ENCODE measurements around the gene SARM1. TPM values are rescaled to one million over a fixed set of nuclear protein-coding genes. Genes with fewer than 3 reads are reported as not detected.

The SARM1 gene
- total RNA-seq, 6 experiments from 2014 or later: 2.8 to 5.1 (median 3.9) TPM

- H3K27ac ChIP-seq: peak overlapping the region in 1 of 3 donors; percentile 92
- 60% methylated on average over 1 of the region's 1 CpG for WGBS (ENCODE audit: insufficient coverage, low coverage, low lambda C conversion rate, missing lambda C conversion rate)
- H3K27me3 ChIP-seq: no peaks in the 10 kb centered on the region
- intact Hi-C loops (cut with DNase I): no loop called here
- ATAC-seq (no peak), DNase-seq (no peak)
- peak overlapping the region in 2 of 3 donors; percentile 88 to 92 for H3K4me3 ChIP-seq
- H3K36me3 ChIP-seq: peaks cover 0 to 30% (median 15%) of the 10 kb centered on the region in 4 donors
- H3K9me3 ChIP-seq: no peaks in the 10 kb centered on the region
- peaks cover 0 to 22% (median 2%) of the 10 kb centered on the region in 4 donors for H3K4me1 ChIP-seq
- no peak for TF ChIP-seq CTCF (IDR thresholded peaks at IDR 0.05)
- no peak for TF ChIP-seq POLR2A (IDR thresholded peaks at IDR 0.05)
Observed at GRCh38 chr17:28366605-28367004, 4.9 kb upstream of the SARM1 start.

GRCh38 chr17:28367641-28368305 lies 3.7 kb upstream of the SARM1 start:
- Histone ChIP-seq H3K4me3 (peak overlapping the region; percentile 63 to 92 (median 88)), H3K36me3 (peaks cover 0 to 27% (median 10%) of the 10 kb centered on the region in 4 donors), H3K9me3 (no peaks in the 10 kb centered on the region), H3K27ac (peak overlapping the region; percentile 59 to 92 (median 85)), H3K27me3 (no peaks in the 10 kb centered on the region), H3K4me1 (peaks cover 0 to 22% (median 2%) of the 10 kb centered on the region in 4 donors)
- ATAC-seq (no peak), DNase-seq (peak in 1 of 3 donors; percentile 60)
- no peak for TF ChIP-seq CTCF (IDR thresholded peaks at IDR 0.05)
- no peak for TF ChIP-seq POLR2A (IDR thresholded peaks at IDR 0.05)
- intact Hi-C loops (cut with DNase I): no loop called here
- WGBS (ENCODE audit: insufficient coverage, low coverage, low lambda C conversion rate, missing lambda C conversion rate): 33% methylated on average over 3 of the region's 21 CpGs

- DNase-seq: peak; percentile 67 to 89 (median 80)
- WGBS (ENCODE audit: insufficient coverage, low coverage, low lambda C conversion rate, missing lambda C conversion rate): 20% methylated on average over 2 of the region's 5 CpGs
- Histone ChIP-seq H3K27ac (peak overlapping the region; percentile 70 to 92 (median 85)), H3K4me1 (peaks cover 0 to 22% (median 2%) of the 10 kb centered on the region in 4 donors), H3K4me3 (peak overlapping the region; percentile 63 to 92 (median 88)), H3K9me3 (no peaks in the 10 kb centered on the region), H3K36me3 (peaks cover 0 to 27% (median 10%) of the 10 kb centered on the region in 4 donors), H3K27me3 (no peaks in the 10 kb centered on the region)
- ATAC-seq: peak; percentile 26 to 51 (median 39)
- TF ChIP-seq POLR2A (IDR thresholded peaks at IDR 0.05) (peak; percentile 42), CTCF (IDR thresholded peaks at IDR 0.05) (no peak)
- intact Hi-C loops (cut with DNase I): no loop called here
Observed at GRCh38 chr17:28368306-28368831, 3.1 kb upstream of the SARM1 start.

- H3K27ac ChIP-seq: peak overlapping the region; percentile 70 to 92 (median 85)
- TF ChIP-seq CTCF (IDR thresholded peaks at IDR 0.05) (no peak), POLR2A (IDR thresholded peaks at IDR 0.05) (no peak)
- 23% methylated on average over 12 of the region's 23 CpGs for WGBS (ENCODE audit: insufficient coverage, low coverage, low lambda C conversion rate, missing lambda C conversion rate)
Observed at GRCh38 chr17:28368915-28369683, 2.4 kb upstream of the SARM1 start.

More at GRCh38 chr17:28368915-28369683, 2.4 kb upstream of the SARM1 start:
- Histone ChIP-seq H3K36me3 (peaks cover 0 to 27% (median 10%) of the 10 kb centered on the region in 4 donors), H3K9me3 (no peaks in the 10 kb centered on the region), H3K27me3 (no peaks in the 10 kb centered on the region), H3K4me3 (peak overlapping the region; percentile 63 to 92 (median 88)), H3K4me1 (peaks cover 0 to 22% (median 2%) of the 10 kb centered on the region in 4 donors)
- DNase-seq: no peak
- intact Hi-C loops (cut with DNase I): no loop called here
- no peak for ATAC-seq
